Nucleus accumbens (tissue), 56 donors: Measurements from ENCODE around the gene PTPN6.
A peak's percentile ranks its signal among the peaks of the same experiment; 100 is the strongest.

Experiments used
- DNase-seq, 56 donors: peaks; one replicate each; lab custom pipeline; 2025; lab: John Stamatoyannopoulos, UW

Gene PTPN6

GRCh38 chr12:6996040-6996441 lies 44.9 kb downstream of the PTPN6 start:
- peak in 1 of 56 donors; percentile 21 for DNase-seq

GRCh38 chr12:6998715-6999451 lies 47.7 kb downstream of the PTPN6 start:
- DNase-seq, result no peak

- DNase-seq, result no peak
These were observed 50.9 kb downstream of the PTPN6 start for GRCh38 chr12:7001921-7002591.

GRCh38 chr12:7004287-7004803 lies 53.2 kb downstream of the PTPN6 start:
- DNase-seq, result no peak

- DNase-seq, result no peak
These were observed 53.7 kb downstream of the PTPN6 start for GRCh38 chr12:7004840-7005239.

GRCh38 chr12:7005311-7005710 lies 54.2 kb downstream of the PTPN6 start:
- no peak for DNase-seq

- DNase-seq, result no peak
These were observed 55.5 kb downstream of the PTPN6 start for GRCh38 chr12:7006639-7007038.

- DNase-seq, result no peak
These were observed 57.7 kb downstream of the PTPN6 start for GRCh38 chr12:7008864-7009263.

GRCh38 chr12:7009512-7009911 lies 58.4 kb downstream of the PTPN6 start:
- no peak for DNase-seq
